Thymus (tissue), 11 donors: ENCODE results near the gene COQ8B. TPM values are rescaled to one million over a fixed set of nuclear protein-coding genes. Genes with fewer than 3 reads are reported as not detected.

Experiments
- DNase-seq, 9 donors: peaks; one replicate each; pipeline ENCODE4 v3.0.0-alpha.2; 2013; ENCODE audit warnings: low spot score in 9 of 9, low read depth in 6 of 9, missing footprints in 1 of 9
- H3K27ac ChIP-seq, 2 donors: one replicate each; pipeline ENCODE4 v1.5.1; 2013; ENCODE audit warnings: control low read depth in 1 of 2, low read depth in 1 of 2, low read length in 1 of 2, mild to moderate bottlenecking in 1 of 2, moderate library complexity in 1 of 2
- H3K27me3 ChIP-seq, 2 donors: one replicate each; pipeline ENCODE4 v1.5.1; 2013; ENCODE audit warnings: low read length in 1 of 2; ENCODE audit not compliant: control insufficient read depth in 2 of 2, insufficient read depth in 1 of 2
- H3K36me3 ChIP-seq, 2 donors: one replicate each; pipeline ENCODE4 v1.5.1; 2013; ENCODE audit warnings: low read length in 1 of 2, mild to moderate bottlenecking in 1 of 2, moderate library complexity in 1 of 2; ENCODE audit not compliant: control insufficient read depth in 2 of 2, insufficient read depth in 2 of 2
- H3K4me1 ChIP-seq, 2 donors: one replicate each; pipeline ENCODE4 v1.5.1; 2013; ENCODE audit warnings: low read length in 2 of 2; ENCODE audit not compliant: control insufficient read depth in 2 of 2, insufficient read depth in 2 of 2
- H3K4me3 ChIP-seq, 2 donors: one replicate each; pipeline ENCODE4 v1.5.1; 2013; ENCODE audit warnings: low read length in 2 of 2, control low read depth in 1 of 2, mild to moderate bottlenecking in 1 of 2
- H3K9me3 ChIP-seq, 2 donors: one replicate each; pipeline ENCODE4 v1.5.1; 2013; ENCODE audit warnings: low read length in 1 of 2, mild to moderate bottlenecking in 1 of 2; ENCODE audit not compliant: control insufficient read depth in 2 of 2, insufficient read depth in 1 of 2
- WGBS: extraction: QIAGEN DNeasy Blood & Tissue Kit; methylation state at CpG from one replicate; pipeline ENCODE4 v1.1.7; 2013; 5-methylcytosine and 5-hydroxymethylcytosine counted together
- polyA plus RNA-seq: library from polyadenylated mRNA; stranded (reverse); fragments of 200-250 nt; gene quantifications from one replicate; pipeline ENCODE4 v1.2.3, GENCODE V29; 2013
- total RNA-seq: library from RNA; stranded (reverse); fragments of 120-200 nt; gene quantifications from one replicate; pipeline ENCODE4 v1.2.4, GENCODE V29; 2013
- donor health status: healthy.

COQ8B gene
- total and polyA plus RNA-seq, 2 donors, result 21.6 to 40.1 TPM

DNA sequence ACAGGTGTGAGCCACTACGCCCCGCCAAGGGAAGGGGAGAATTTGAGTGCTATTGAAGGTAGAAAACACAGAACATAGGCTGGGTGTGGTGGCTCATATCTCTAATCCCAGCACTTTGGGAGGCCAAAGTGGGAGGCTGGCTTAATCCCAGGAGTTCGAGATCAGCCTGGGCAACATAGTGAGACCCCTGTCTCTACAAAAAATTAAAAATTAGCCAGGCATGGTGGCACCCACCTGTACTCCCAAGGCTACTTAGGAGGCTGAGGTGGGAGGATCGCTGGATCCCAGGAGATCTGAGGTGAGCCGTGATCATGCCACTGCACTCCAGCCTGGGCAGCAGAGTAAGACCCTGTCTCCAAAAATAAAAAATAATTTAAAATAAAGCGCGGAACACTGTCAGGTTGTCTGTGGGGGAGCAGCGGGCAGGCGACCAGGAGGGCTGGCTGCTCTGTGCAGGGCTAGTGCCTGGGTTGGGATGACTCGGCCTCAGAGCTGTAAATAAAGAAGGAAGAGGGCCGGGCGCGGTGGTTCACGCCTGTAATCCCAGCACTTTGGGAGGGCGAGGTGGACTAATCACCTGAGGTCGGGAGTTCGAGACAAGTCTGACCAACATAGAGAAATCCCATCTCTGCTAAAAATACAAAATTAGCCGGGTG lies 74.5 kb downstream of the COQ8B start:
- 97% methylated on average over 18 of the region's 18 CpGs for WGBS
- Histone ChIP-seq H3K4me3 (no peak overlapping the region), H3K27ac (no peak overlapping the region), H3K4me1 (peaks cover 0 to 6% of the 10 kb centered on the region in 2 donors), H3K36me3 (no peaks in the 10 kb centered on the region), H3K27me3 (peaks cover 0 to 3% of the 10 kb centered on the region in 2 donors), H3K9me3 (no peaks in the 10 kb centered on the region)
- no peak for DNase-seq

Other genes starting within 250 kb of the COQ8B start
- 0.24 TPM for gene SPTBN4, start 249.9 kb downstream of the COQ8B start, total RNA-seq
- 0.73 TPM for gene SPTBN4, start 249.9 kb downstream of the COQ8B start, polyA plus RNA-seq
- 33.1 TPM for gene SHKBP1, start 140.0 kb downstream of the COQ8B start, total RNA-seq
- gene SHKBP1, start 140.0 kb downstream of the COQ8B start, polyA plus RNA-seq, result 117 TPM
- gene LTBP4, start 115.5 kb downstream of the COQ8B start, total RNA-seq, result 6.0 TPM
- 35.6 TPM for gene LTBP4, start 115.5 kb downstream of the COQ8B start, polyA plus RNA-seq
- gene NUMBL, start 26.2 kb downstream of the COQ8B start, total RNA-seq, result 2.0 TPM
- gene NUMBL, start 26.2 kb downstream of the COQ8B start, polyA plus RNA-seq, result 15.3 TPM
- 6.7 TPM for gene ITPKC, start 226 bp upstream of the COQ8B start, total RNA-seq
- 35.5 TPM for gene ITPKC, start 226 bp upstream of the COQ8B start, polyA plus RNA-seq
- gene ACTMAP, start 33.6 kb upstream of the COQ8B start, total RNA-seq, result 1.1 TPM
- gene ACTMAP, start 33.6 kb upstream of the COQ8B start, polyA plus RNA-seq, result 7.4 TPM
- 60.9 TPM for gene SNRPA, start 34.3 kb upstream of the COQ8B start, total RNA-seq
- 58.4 TPM for gene SNRPA, start 34.3 kb upstream of the COQ8B start, polyA plus RNA-seq
- 3.8 TPM for gene MIA, start 58.6 kb upstream of the COQ8B start, total RNA-seq
- 38.7 TPM for gene MIA, start 58.6 kb upstream of the COQ8B start, polyA plus RNA-seq
- 24.2 TPM for gene RAB4B, start 61.4 kb upstream of the COQ8B start, total RNA-seq
- 86.7 TPM for gene RAB4B, start 61.4 kb upstream of the COQ8B start, polyA plus RNA-seq
- 80.0 TPM for gene EGLN2, start 82.3 kb upstream of the COQ8B start, total RNA-seq
- gene EGLN2, start 82.3 kb upstream of the COQ8B start, polyA plus RNA-seq, result 90.3 TPM
- gene CYP2A6, start 133.6 kb upstream of the COQ8B start, total RNA-seq, result 0.09 TPM
- 0.16 TPM for gene CYP2A6, start 133.6 kb upstream of the COQ8B start, polyA plus RNA-seq
- gene CYP2A7, start 165.3 kb upstream of the COQ8B start, total RNA-seq, result not detected
- gene CYP2A7, start 165.3 kb upstream of the COQ8B start, polyA plus RNA-seq, result 0.21 TPM